Fibroblast of lung (primary cell): Measurements from ENCODE around the gene PPP1R2. TPM values are rescaled to one million over a fixed set of nuclear protein-coding genes. Genes with fewer than 3 reads are reported as not detected.
A peak's percentile ranks its signal among the peaks of the same experiment; 100 is the strongest.

Experiments used
- DNase-seq, 2 donors: peaks; one replicate each; pipeline versions ENCODE4 v3.0.0 to v3.0.0-alpha.2; 2010; ENCODE audit warnings: low read depth in 2 of 2
- H2AFZ ChIP-seq: 2 replicates; pipeline ENCODE4 v1.5.1; 2012; ENCODE audit warnings: low read length, control low read depth, inconsistent platforms
- H3K27ac ChIP-seq: 2 replicates; pipeline ENCODE4 v1.5.1; 2011; ENCODE audit warnings: low read length, control low read depth; ENCODE audit not compliant: insufficient read depth
- H3K27me3 ChIP-seq: 2 replicates; pipeline ENCODE4 v1.5.1; 2011; ENCODE audit warnings: mild to moderate bottlenecking, low read length; ENCODE audit not compliant: control insufficient read depth, insufficient read depth
- H3K36me3 ChIP-seq: 2 replicates; pipeline ENCODE4 v1.5.1; 2011; ENCODE audit warnings: low read length; ENCODE audit not compliant: control insufficient read depth, insufficient read depth
- H3K4me1 ChIP-seq: 2 replicates; pipeline ENCODE4 v1.5.1; 2011; ENCODE audit warnings: low read length; ENCODE audit not compliant: control insufficient read depth, insufficient read depth; ENCODE audit errors: extremely low read depth
- H3K4me2 ChIP-seq: 2 replicates; pipeline ENCODE4 v1.5.1; 2011; ENCODE audit warnings: low read length, control low read depth; ENCODE audit not compliant: insufficient read depth; ENCODE audit errors: extremely low read depth
- H3K4me3 ChIP-seq, 4 experiments: fragments of 200-600 bp in 1 of 4; sonication (generic) in 1 of 4; replicated peaks in 1 of 4; 2 replicates each; pipeline ENCODE4 v1.5.1; 2011 to 2016; ENCODE audit warnings: low read length in 4 of 4, low read depth in 3 of 4, mild to moderate bottlenecking in 3 of 4, control low read depth in 2 of 4, inconsistent platforms in 1 of 4, mixed read lengths in 1 of 4; ENCODE audit not compliant: insufficient read depth in 1 of 4; ENCODE audit errors: control extremely low read depth in 1 of 4
- H3K79me2 ChIP-seq: 2 replicates; pipeline ENCODE4 v1.5.1; 2012; ENCODE audit warnings: mild to moderate bottlenecking, low read length, inconsistent platforms; ENCODE audit not compliant: control insufficient read depth, insufficient read depth
- H3K9ac ChIP-seq: 2 replicates; pipeline ENCODE4 v1.5.1; 2011; ENCODE audit warnings: mild to moderate bottlenecking, low read length, control low read depth; ENCODE audit not compliant: insufficient read depth
- H3K9me3 ChIP-seq: 2 replicates; pipeline ENCODE4 v1.5.1; 2012; ENCODE audit warnings: low read depth, low read length; ENCODE audit not compliant: control insufficient read depth, insufficient read depth
- H4K20me1 ChIP-seq: 2 replicates; pipeline ENCODE4 v1.5.1; 2011; ENCODE audit warnings: low read length; ENCODE audit not compliant: control insufficient read depth, insufficient read depth; ENCODE audit errors: extremely low read depth
- CTCF ChIP-seq, 2 donors: IDR thresholded peaks in 1 of 2; conservative IDR thresholded peaks in 1 of 2; 1 replicate in 1 of 2; 2 replicates in 1 of 2; pipeline ENCODE4 v1.5.1; 2011 to 2012; ENCODE audit warnings: low read length in 2 of 2, control low read depth in 1 of 2, inconsistent platforms in 1 of 2, low read depth in 1 of 2, mild to moderate bottlenecking in 1 of 2
- EZH2 ChIP-seq: IDR thresholded peaks from 2 replicates; pipeline ENCODE4 v1.5.1; 2012; ENCODE audit warnings: low read length, control low read depth, mild to moderate bottlenecking; ENCODE audit errors: missing control alignments
- polyA plus RNA-seq, 2 donors: library from polyadenylated mRNA; depleted of rRNA in 1 of 2; stranded (reverse) in 1 of 2; unstranded in 1 of 2; fragments of >200 nt; gene quantifications; 2 replicates each; pipeline ENCODE4 v1.2.1, GENCODE V29; 2011 to 2012; ENCODE audit warnings: missing spikeins in 1 of 2
- total RNA-seq: library from RNA; depleted of rRNA; stranded (reverse); fragments of >200 nt; gene quantifications from 2 replicates; pipeline ENCODE4 v1.2.1, GENCODE V29; 2014

Gene PPP1R2
- total and polyA plus RNA-seq, 2 donors (not counting 1 experiment from before 2014, with no cell fraction given), result 28.9 to 134 TPM

- H3K4me2 ChIP-seq, result no peak overlapping the region
- no peak for DNase-seq
Observed at GRCh38 chr3:195468841-195469240, 74.3 kb downstream of the PPP1R2 start.

GRCh38 chr3:195468391-195468776 lies 74.7 kb downstream of the PPP1R2 start:
- Histone ChIP-seq H3K9me3 (no peaks in the 10 kb centered on the region), H3K27me3 (no peaks in the 10 kb centered on the region), H3K4me2 (no peak overlapping the region), H2AFZ (no peak overlapping the region), H3K4me1 (no peaks in the 10 kb centered on the region), H3K27ac (no peak overlapping the region), H3K79me2 (no peaks in the 10 kb centered on the region), H3K4me3 (no peak overlapping the region), H4K20me1 (no peaks in the 10 kb centered on the region), H3K36me3 (no peaks in the 10 kb centered on the region), H3K9ac (no peak overlapping the region)
- no peak for TF ChIP-seq CTCF (conservative IDR thresholded peaks at IDR 0.05 in 1 of 2, IDR thresholded peaks at IDR 0.05 in 1 of 2; ENCODE audit: low read depth in 1 of 2, low read length in 2 of 2)
- TF ChIP-seq EZH2, result no peak
- DNase-seq, result no peak

More at GRCh38 chr3:195468841-195469240, 74.3 kb downstream of the PPP1R2 start:
- Histone ChIP-seq H3K9ac (no peak overlapping the region), H3K27ac (no peak overlapping the region), H3K4me1 (no peaks in the 10 kb centered on the region), H3K9me3 (no peaks in the 10 kb centered on the region), H4K20me1 (no peaks in the 10 kb centered on the region), H3K79me2 (no peaks in the 10 kb centered on the region), H3K36me3 (no peaks in the 10 kb centered on the region), H3K27me3 (no peaks in the 10 kb centered on the region), H3K4me3 (no peak overlapping the region), H2AFZ (no peak overlapping the region)
- no peak for TF ChIP-seq CTCF (conservative IDR thresholded peaks at IDR 0.05 in 1 of 2, IDR thresholded peaks at IDR 0.05 in 1 of 2; ENCODE audit: low read depth in 1 of 2, low read length in 2 of 2)
- TF ChIP-seq EZH2, result no peak

- Histone ChIP-seq H3K27me3 (no peaks in the 10 kb centered on the region), H2AFZ (no peak overlapping the region), H3K9me3 (no peaks in the 10 kb centered on the region), H3K9ac (no peak overlapping the region), H4K20me1 (no peaks in the 10 kb centered on the region), H3K79me2 (no peaks in the 10 kb centered on the region), H3K4me3 (no peak overlapping the region), H3K4me1 (no peaks in the 10 kb centered on the region), H3K27ac (no peak overlapping the region), H3K4me2 (no peak overlapping the region), H3K36me3 (no peaks in the 10 kb centered on the region)
- DNase-seq, result peak in 1 of 2 donors; percentile 84
- TF ChIP-seq CTCF (conservative IDR thresholded peaks at IDR 0.05 in 1 of 2, IDR thresholded peaks at IDR 0.05 in 1 of 2; ENCODE audit: low read depth in 1 of 2, low read length in 2 of 2), result no peak
- TF ChIP-seq EZH2, result no peak
Observed at GRCh38 chr3:195467641-195468390, 75.3 kb downstream of the PPP1R2 start.
